GM23338 (cell line): ENCODE data around the gene MRPL38.

ENCODE experiments used
- CREB1 ChIP-seq: fragments of 250-450 bp; sonication (Bioruptor Pico); IDR thresholded peaks from 2 replicates; pipeline ENCODE4 v1.5.0; 2020; ENCODE audit warnings: low read depth, mild to moderate bottlenecking, moderate library complexity
- EZH2 ChIP-seq: fragments of 200-600 bp; sonication (generic); IDR thresholded peaks from one replicate; pipeline ENCODE4 v1.8.0; 2017; ENCODE audit warnings: antibody characterized with exemption, mild to moderate bottlenecking, low read depth; ENCODE audit not compliant: unreplicated experiment
- EZH2phosphoT487 ChIP-seq: fragments of 200-600 bp; sonication (generic); IDR thresholded peaks from one replicate; pipeline ENCODE4 v1.8.1; 2018; ENCODE audit warnings: antibody characterized with exemption; ENCODE audit not compliant: unreplicated experiment
- JUNB ChIP-seq: IDR thresholded peaks from one replicate; pipeline ENCODE4 v1.6.1; 2016; ENCODE audit warnings: antibody characterized with exemption; ENCODE audit not compliant: unreplicated experiment
- NANOG ChIP-seq: IDR thresholded peaks from 2 replicates; pipeline ENCODE4 v1.6.1; 2016; ENCODE audit warnings: antibody characterized with exemption, borderline replicate concordance
- POLR2AphosphoS5 ChIP-seq: IDR thresholded peaks from 2 replicates; pipeline ENCODE4 v1.6.1; 2016; ENCODE audit warnings: antibody characterized with exemption, low read depth
- ZNF331 ChIP-seq: fragments of 250-450 bp; sonication (Bioruptor Pico); IDR thresholded peaks from 2 replicates; pipeline ENCODE4 v1.5.0; 2020; ENCODE audit warnings: low read depth, mild to moderate bottlenecking, moderate library complexity
- TF ChIP-seq, protein P1 (sequence below), 2 experiments: fragments of 200-600 bp in 1 of 2; sonication (generic) in 1 of 2; conservative IDR thresholded peaks; 2 replicates each; pipeline versions ENCODE4 v1.5.1 to v1.6.1; 2016 to 2017; ENCODE audit warnings: antibody characterized with exemption in 2 of 2, low read depth in 2 of 2, mild to moderate bottlenecking in 2 of 2, moderate library complexity in 1 of 2
- TF ChIP-seq, protein P2 (sequence below): IDR thresholded peaks from 2 replicates; pipeline ENCODE4 v1.6.1; 2016; ENCODE audit warnings: antibody characterized with exemption
- TF ChIP-seq, protein P3 (sequence below): IDR thresholded peaks from one replicate; pipeline ENCODE4 v1.6.1; 2018; ENCODE audit warnings: antibody characterized with exemption; ENCODE audit not compliant: unreplicated experiment

DNA sequence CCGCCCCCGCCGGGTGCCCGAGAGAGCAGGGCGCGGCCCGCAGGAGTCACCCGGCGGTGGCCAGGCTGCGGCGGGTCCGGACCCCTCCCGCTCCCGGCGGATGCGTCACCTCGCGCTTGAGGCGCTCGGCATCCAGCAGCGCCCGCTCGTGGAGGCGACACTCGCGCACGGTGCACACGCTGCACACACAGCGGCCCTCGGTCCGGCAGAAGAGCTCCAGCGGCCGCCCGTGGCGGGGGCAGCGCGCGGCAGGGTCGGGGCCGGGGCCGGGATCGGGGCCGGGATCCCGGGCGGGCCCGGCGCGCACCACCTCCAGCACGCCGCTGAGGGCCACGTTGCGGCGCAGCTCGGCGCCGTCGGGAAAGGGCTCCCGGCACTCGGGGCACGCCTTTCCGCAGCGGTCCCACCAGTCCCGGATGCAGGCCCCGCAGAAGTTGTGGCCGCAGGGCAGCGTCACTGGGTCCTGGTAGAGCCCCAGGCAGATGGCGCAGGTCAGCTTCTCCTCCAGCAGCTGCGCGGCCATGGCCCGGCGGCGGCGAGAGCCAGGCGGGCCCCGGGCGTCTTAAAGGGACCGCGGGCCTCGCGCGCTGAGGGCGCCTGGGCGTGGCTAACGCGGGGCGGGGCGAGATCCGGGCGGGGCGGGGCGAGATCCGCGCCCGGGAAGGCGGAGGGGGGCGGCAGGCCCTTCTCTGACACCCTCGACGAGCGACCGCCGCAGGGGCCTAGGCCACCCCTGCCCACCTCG is 8.1 kb downstream of the MRPL38 start, which contains the start of gene TRIM65:
- TF ChIP-seq EZH2, result no peak
- TF ChIP-seq, protein P1, sequence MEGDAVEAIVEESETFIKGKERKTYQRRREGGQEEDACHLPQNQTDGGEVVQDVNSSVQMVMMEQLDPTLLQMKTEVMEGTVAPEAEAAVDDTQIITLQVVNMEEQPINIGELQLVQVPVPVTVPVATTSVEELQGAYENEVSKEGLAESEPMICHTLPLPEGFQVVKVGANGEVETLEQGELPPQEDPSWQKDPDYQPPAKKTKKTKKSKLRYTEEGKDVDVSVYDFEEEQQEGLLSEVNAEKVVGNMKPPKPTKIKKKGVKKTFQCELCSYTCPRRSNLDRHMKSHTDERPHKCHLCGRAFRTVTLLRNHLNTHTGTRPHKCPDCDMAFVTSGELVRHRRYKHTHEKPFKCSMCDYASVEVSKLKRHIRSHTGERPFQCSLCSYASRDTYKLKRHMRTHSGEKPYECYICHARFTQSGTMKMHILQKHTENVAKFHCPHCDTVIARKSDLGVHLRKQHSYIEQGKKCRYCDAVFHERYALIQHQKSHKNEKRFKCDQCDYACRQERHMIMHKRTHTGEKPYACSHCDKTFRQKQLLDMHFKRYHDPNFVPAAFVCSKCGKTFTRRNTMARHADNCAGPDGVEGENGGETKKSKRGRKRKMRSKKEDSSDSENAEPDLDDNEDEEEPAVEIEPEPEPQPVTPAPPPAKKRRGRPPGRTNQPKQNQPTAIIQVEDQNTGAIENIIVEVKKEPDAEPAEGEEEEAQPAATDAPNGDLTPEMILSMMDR (conservative IDR thresholded peaks at IDR 0.05; ENCODE audit: low read depth in 2 of 2), result no peak; a peak in 1 of 4 replicates
- no peak for TF ChIP-seq EZH2phosphoT487
- TF ChIP-seq CREB1, result peak; percentile 24; the same call in 1 of the 2 replicates
- peak; percentile 91 for TF ChIP-seq POLR2AphosphoS5
- TF ChIP-seq, protein P2, sequence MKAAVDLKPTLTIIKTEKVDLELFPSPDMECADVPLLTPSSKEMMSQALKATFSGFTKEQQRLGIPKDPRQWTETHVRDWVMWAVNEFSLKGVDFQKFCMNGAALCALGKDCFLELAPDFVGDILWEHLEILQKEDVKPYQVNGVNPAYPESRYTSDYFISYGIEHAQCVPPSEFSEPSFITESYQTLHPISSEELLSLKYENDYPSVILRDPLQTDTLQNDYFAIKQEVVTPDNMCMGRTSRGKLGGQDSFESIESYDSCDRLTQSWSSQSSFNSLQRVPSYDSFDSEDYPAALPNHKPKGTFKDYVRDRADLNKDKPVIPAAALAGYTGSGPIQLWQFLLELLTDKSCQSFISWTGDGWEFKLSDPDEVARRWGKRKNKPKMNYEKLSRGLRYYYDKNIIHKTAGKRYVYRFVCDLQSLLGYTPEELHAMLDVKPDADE, result no peak
- no peak for TF ChIP-seq ZNF331 (CRISPR knock-in tag)
- TF ChIP-seq JUNB, result no peak
- TF ChIP-seq, protein P3, sequence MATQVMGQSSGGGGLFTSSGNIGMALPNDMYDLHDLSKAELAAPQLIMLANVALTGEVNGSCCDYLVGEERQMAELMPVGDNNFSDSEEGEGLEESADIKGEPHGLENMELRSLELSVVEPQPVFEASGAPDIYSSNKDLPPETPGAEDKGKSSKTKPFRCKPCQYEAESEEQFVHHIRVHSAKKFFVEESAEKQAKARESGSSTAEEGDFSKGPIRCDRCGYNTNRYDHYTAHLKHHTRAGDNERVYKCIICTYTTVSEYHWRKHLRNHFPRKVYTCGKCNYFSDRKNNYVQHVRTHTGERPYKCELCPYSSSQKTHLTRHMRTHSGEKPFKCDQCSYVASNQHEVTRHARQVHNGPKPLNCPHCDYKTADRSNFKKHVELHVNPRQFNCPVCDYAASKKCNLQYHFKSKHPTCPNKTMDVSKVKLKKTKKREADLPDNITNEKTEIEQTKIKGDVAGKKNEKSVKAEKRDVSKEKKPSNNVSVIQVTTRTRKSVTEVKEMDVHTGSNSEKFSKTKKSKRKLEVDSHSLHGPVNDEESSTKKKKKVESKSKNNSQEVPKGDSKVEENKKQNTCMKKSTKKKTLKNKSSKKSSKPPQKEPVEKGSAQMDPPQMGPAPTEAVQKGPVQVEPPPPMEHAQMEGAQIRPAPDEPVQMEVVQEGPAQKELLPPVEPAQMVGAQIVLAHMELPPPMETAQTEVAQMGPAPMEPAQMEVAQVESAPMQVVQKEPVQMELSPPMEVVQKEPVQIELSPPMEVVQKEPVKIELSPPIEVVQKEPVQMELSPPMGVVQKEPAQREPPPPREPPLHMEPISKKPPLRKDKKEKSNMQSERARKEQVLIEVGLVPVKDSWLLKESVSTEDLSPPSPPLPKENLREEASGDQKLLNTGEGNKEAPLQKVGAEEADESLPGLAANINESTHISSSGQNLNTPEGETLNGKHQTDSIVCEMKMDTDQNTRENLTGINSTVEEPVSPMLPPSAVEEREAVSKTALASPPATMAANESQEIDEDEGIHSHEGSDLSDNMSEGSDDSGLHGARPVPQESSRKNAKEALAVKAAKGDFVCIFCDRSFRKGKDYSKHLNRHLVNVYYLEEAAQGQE, result no peak
- TF ChIP-seq NANOG, result no peak
